ENCODE measurements around the gene SHROOM3.
A peak's percentile ranks its signal among the peaks of the same experiment; 100 is the strongest.
"Not testable (repeated sequence)": the region's sequence is repeated elsewhere in the genome, so short reads cannot be mapped to it uniquely, and the experiment has no call there.

Gene SHROOM3

GRCh38 chr4:76716658-76717057 is 281.6 kb downstream of the SHROOM3 start:
- no peak for DNase-seq

GRCh38 chr4:76717431-76717830 is 282.4 kb downstream of the SHROOM3 start:
- DNase-seq: no peak

- DNase-seq: no peak
Measured at GRCh38 chr4:76718021-76718420, 283.0 kb downstream of the SHROOM3 start.

- DNase-seq: no peak
Measured at GRCh38 chr4:76718831-76719230, 283.8 kb downstream of the SHROOM3 start.

- DNase-seq: no peak
Measured at GRCh38 chr4:76720121-76720520, 285.1 kb downstream of the SHROOM3 start.

GRCh38 chr4:76722146-76722545 is 287.1 kb downstream of the SHROOM3 start:
- not testable (repeated sequence) for DNase-seq

- DNase-seq: no peak
Measured at GRCh38 chr4:76722838-76723237, 287.8 kb downstream of the SHROOM3 start.

- no peak for DNase-seq
Measured at GRCh38 chr4:76723373-76723772, 288.3 kb downstream of the SHROOM3 start.

GRCh38 chr4:76723924-76724323 is 288.9 kb downstream of the SHROOM3 start:
- DNase-seq: no peak

GRCh38 chr4:76725039-76725438 is 290.0 kb downstream of the SHROOM3 start:
- DNase-seq: no peak

GRCh38 chr4:76726176-76726575 is 291.1 kb downstream of the SHROOM3 start:
- no peak for DNase-seq

- no peak for DNase-seq
Measured at GRCh38 chr4:76726631-76727030, 291.6 kb downstream of the SHROOM3 start.

GRCh38 chr4:76727934-76728333 is 292.9 kb downstream of the SHROOM3 start:
- not testable (repeated sequence) for DNase-seq

- DNase-seq: no peak
Measured at GRCh38 chr4:76729460-76729859, 294.4 kb downstream of the SHROOM3 start.

- DNase-seq: no peak
Measured at GRCh38 chr4:76729980-76730379, 295.0 kb downstream of the SHROOM3 start.

GRCh38 chr4:76732246-76732645 is 297.2 kb downstream of the SHROOM3 start:
- DNase-seq: no peak

- DNase-seq: no peak
Measured at GRCh38 chr4:76733068-76733771, 298.2 kb downstream of the SHROOM3 start.

GRCh38 chr4:76736414-76736813 is 301.4 kb downstream of the SHROOM3 start:
- DNase-seq: no peak

GRCh38 chr4:76737180-76737579 is 302.2 kb downstream of the SHROOM3 start:
- DNase-seq: no peak

- DNase-seq: no peak
Measured at GRCh38 chr4:76737771-76738085, 302.7 kb downstream of the SHROOM3 start.

GRCh38 chr4:76738086-76738931 is 303.3 kb downstream of the SHROOM3 start:
- peak in 1 of 58 donors; percentile 21 for DNase-seq

- DNase-seq: no peak
Measured at GRCh38 chr4:76740192-76740591, 305.2 kb downstream of the SHROOM3 start.

All from anterior cingulate cortex (tissue), 58 donors.